AG04450 (cell line): ENCODE measurements around the gene QTRT2. TPM values are rescaled to one million over a fixed set of nuclear protein-coding genes. Genes with fewer than 3 reads are reported as not detected.
A peak's percentile ranks its signal among the peaks of the same experiment; 100 is the strongest.

Source experiments
- CTCF ChIA-PET: fragments of 300-600, 350-600 bp; formaldehyde crosslinking; extraction: SDS; loops from one replicate; lab custom pipeline; 2022; ENCODE audit warnings: antibody characterized with exemption, inconsistent platforms; lab: Charles Lee
- POLR2A ChIA-PET: fragments of 350-600 bp; formaldehyde crosslinking; extraction: SDS; loops from one replicate; lab custom pipeline; 2021; ENCODE audit warnings: antibody characterized with exemption, inconsistent platforms; lab: Yijun Ruan, JAX
- DNase-seq: peaks from one replicate; pipeline ENCODE4 v3.0.0-alpha.2; 2011; ENCODE audit warnings: low read depth, low spot score
- H3K27ac ChIP-seq: one replicate; pipeline ENCODE4 v1.5.1; 2012; ENCODE audit warnings: low read depth, low read length, control low read depth
- H3K27me3 ChIP-seq: one replicate; pipeline ENCODE4 v1.6.0; 2012; ENCODE audit warnings: low read length; ENCODE audit not compliant: control insufficient read depth, insufficient read depth
- H3K4me3 ChIP-seq: 2 replicates; pipeline ENCODE4 v1.5.1; 2011; ENCODE audit warnings: mild to moderate bottlenecking, low read depth, low read length, control low read depth
- H3K9me3 ChIP-seq: 2 replicates; pipeline ENCODE4 v1.5.1; 2012; ENCODE audit warnings: low read length; ENCODE audit not compliant: control insufficient read depth, insufficient read depth
- polyA plus RNA-seq: library from polyadenylated mRNA; depleted of rRNA; stranded (reverse); fragments of >200 nt; gene quantifications from 2 replicates; pipeline ENCODE4 v1.2.3, GENCODE V29; 2011
- TF ChIP-seq, protein P1 (sequence below): IDR thresholded peaks from 2 replicates; pipeline ENCODE4 v1.5.1; 2011; ENCODE audit warnings: low read depth, low read length, control low read depth, inconsistent platforms

QTRT2 gene
- polyA plus RNA-seq, 1 experiment = 10.8 TPM

DNA sequence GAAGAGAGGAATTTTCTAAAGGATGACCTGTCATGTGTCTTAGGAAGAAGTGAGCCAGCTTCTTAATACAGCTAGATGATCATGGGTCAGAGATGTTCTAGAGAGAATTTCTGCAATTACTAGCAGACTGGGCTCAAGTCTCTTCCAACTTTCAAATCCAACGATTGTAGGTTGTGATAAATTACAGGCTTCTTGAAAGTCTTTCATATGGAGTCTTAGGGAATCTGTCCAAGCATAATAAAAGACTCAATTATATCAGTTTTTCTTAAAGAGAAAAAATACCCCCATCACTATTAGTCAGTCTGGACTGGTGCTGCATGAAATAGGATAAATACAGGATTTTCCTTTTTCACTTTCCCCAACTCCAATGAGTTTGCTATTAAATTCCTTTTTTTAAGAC lies 63.2 kb downstream of the QTRT2 start:
- H3K9me3 ChIP-seq = no peaks in the 10 kb centered on the region
- H3K27ac ChIP-seq = no peak overlapping the region
- ChIA-PET CTCF (no interaction called here), POLR2A (no interaction called here)
- TF ChIP-seq, protein P1, sequence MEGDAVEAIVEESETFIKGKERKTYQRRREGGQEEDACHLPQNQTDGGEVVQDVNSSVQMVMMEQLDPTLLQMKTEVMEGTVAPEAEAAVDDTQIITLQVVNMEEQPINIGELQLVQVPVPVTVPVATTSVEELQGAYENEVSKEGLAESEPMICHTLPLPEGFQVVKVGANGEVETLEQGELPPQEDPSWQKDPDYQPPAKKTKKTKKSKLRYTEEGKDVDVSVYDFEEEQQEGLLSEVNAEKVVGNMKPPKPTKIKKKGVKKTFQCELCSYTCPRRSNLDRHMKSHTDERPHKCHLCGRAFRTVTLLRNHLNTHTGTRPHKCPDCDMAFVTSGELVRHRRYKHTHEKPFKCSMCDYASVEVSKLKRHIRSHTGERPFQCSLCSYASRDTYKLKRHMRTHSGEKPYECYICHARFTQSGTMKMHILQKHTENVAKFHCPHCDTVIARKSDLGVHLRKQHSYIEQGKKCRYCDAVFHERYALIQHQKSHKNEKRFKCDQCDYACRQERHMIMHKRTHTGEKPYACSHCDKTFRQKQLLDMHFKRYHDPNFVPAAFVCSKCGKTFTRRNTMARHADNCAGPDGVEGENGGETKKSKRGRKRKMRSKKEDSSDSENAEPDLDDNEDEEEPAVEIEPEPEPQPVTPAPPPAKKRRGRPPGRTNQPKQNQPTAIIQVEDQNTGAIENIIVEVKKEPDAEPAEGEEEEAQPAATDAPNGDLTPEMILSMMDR = no peak
- H3K27me3 ChIP-seq = no peaks in the 10 kb centered on the region
- no peak overlapping the region for H3K4me3 ChIP-seq
- DNase-seq = no peak

DNA sequence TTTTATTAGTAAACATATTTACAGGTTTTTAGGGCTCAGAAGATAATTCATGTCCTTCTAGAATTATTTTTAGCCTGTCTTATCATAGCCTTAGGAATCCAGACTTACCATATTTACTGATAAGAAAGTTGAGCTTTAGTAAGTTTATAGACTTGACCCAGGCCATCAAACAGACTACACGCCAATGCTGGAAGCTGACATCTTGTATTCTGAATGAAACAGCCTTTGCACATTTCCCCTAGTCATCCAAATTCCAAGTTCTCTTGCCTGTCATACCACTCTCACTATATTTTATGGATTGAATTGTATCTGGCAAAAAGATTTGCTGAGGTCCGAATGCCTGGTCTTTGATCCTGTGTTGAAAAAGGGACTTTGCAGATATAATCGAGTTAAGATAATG lies 63.7 kb downstream of the QTRT2 start:
- DNase-seq = no peak

DNA sequence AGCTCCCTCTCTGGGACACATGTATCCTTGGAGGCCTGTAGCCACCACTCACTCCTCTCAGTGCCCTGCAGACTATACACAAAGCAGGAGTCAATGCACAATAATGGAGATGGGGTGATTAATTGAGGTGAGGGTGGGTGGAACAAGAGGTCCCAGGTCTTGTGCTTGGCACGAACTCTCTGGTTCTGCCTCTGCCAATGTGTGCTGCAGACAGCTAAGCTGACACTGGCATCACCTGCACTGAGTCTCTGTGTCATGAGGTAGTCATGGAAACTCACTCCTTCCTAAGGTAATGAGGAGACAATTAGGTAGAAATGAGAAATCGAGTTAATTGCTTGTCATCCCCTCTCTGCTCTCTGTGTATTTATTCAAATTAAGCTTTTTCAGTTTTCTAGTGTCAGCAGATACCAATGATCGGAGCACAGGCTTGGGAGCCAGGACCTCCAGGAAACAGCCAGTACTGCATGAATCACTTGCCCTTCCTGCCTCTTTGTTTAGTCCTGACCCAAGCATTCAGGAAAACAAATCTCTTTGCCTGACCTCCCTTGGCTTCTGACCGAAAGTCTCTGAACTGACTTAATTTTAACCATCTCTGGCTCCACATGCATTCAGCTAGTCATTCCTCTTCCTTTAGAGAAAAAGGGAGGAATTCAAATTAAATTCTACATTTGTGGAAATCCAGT lies 65.6 kb downstream of the QTRT2 start:
- Histone ChIP-seq H3K27ac (no peak overlapping the region), H3K27me3 (no peaks in the 10 kb centered on the region), H3K9me3 (no peaks in the 10 kb centered on the region), H3K4me3 (no peak overlapping the region)
- ChIA-PET POLR2A (interaction anchor here (0.9 kb wide), 1 partner anchor 13 kb away, joined by 3 read pairs; no protein-coding TSS in a partner anchor), CTCF (interaction anchor here (0.7 kb wide), 1 partner anchor 70 kb away, joined by 3 read pairs; no protein-coding TSS in a partner anchor)
- TF ChIP-seq, protein P1 = no peak
- peak; percentile 15 for DNase-seq

More for the DNA sequence above, 63.7 kb downstream of the QTRT2 start:
- ChIA-PET CTCF (no interaction called here), POLR2A (no interaction called here)
- Histone ChIP-seq H3K27ac (no peak overlapping the region), H3K27me3 (no peaks in the 10 kb centered on the region), H3K4me3 (no peak overlapping the region), H3K9me3 (no peaks in the 10 kb centered on the region)
- TF ChIP-seq, protein P1 = no peak

DNA sequence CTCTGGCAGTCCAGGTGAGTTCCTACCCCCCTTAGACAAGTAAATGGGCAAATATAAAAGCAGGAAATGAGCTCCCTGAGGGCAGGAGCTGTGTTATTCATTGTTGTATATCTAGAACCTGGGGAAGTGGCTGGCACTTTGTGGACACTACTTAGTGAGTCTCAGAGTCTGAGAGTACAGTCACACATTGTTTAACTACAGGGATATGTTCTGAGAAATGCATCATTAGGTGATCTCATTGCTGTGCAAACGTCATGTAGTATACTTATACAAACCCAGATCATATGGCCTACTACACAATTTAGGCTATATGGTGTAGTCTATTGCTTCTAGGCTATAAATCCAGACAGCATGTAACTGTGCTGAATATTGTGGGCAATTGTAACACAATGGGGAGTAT lies 69.9 kb downstream of the QTRT2 start:
- Histone ChIP-seq H3K4me3 (no peak overlapping the region), H3K9me3 (no peaks in the 10 kb centered on the region), H3K27me3 (no peaks in the 10 kb centered on the region), H3K27ac (no peak overlapping the region)
- no peak for DNase-seq
- TF ChIP-seq, protein P1 = no peak
- CTCF ChIA-PET = interaction anchor here (1.0 kb wide), 1 partner anchor 26 kb away, joined by 3 read pairs; no protein-coding TSS in a partner anchor
- POLR2A ChIA-PET = no interaction called here

DNA sequence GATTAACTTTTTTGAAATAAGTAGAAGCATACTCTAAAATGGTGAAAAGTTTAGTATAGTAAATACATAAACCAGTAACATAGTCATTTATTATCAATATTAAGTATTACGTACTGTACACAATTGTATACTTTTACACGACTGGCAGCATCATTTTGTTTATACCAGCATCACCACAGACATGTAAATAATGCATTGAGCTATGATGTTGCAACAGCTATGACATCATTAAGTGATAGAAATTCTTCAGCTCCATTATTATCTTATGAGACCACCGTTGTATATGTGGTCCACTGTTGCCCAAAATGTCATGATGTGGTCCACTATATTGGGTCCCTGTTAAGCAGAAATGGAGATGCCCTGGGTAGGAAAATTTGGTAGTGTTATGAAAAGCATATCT lies 71.0 kb downstream of the QTRT2 start:
- H3K4me3 ChIP-seq = no peak overlapping the region
- no peaks in the 10 kb centered on the region for H3K9me3 ChIP-seq
- DNase-seq = no peak
- TF ChIP-seq, protein P1 = no peak
- H3K27ac ChIP-seq = no peak overlapping the region
- no peaks in the 10 kb centered on the region for H3K27me3 ChIP-seq
- POLR2A ChIA-PET = no interaction called here
- CTCF ChIA-PET = interaction anchor here (0.6 to 1.1 kb wide), 2 partner anchors 10 to 23 kb away, joined by 3 to 4 read pairs; no protein-coding TSS in a partner anchor
